Thyroid gland (tissue), 4 donors: ENCODE data around the gene TRIAP1. TPM values are rescaled to one million over a fixed set of nuclear protein-coding genes. Genes with fewer than 3 reads are reported as not detected.

ENCODE experiments used
- DNase-seq, 2 donors: peaks; one replicate each; pipeline ENCODE4 v3.0.0-alpha.2; 2019
- H3K27ac ChIP-seq, 3 donors: fragments of 200-600 bp; sonication (generic); 1 replicate in 2 of 3; 2 replicates in 1 of 3; pipeline ENCODE4 v1.5.1; 2016 to 2019; ENCODE audit warnings: mild to moderate bottlenecking in 1 of 3, moderate library complexity in 1 of 3
- H3K27me3 ChIP-seq: fragments of 200-600 bp; sonication (generic); one replicate; pipeline ENCODE4 v1.5.1; 2019
- H3K36me3 ChIP-seq, 2 donors: fragments of 200-600 bp; sonication (generic); one replicate each; pipeline ENCODE4 v1.5.1; 2016 to 2019
- H3K4me1 ChIP-seq, 2 donors: fragments of 200-600 bp; sonication (generic); one replicate each; pipeline ENCODE4 v1.5.1; 2017 to 2019
- H3K4me3 ChIP-seq, 3 donors: fragments of 200-600 bp; sonication (generic); replicated peaks in 1 of 3; 1 replicate in 2 of 3; 2 replicates in 1 of 3; pipeline ENCODE4 v1.5.1; 2016; ENCODE audit warnings: mild to moderate bottlenecking in 1 of 3
- H3K9me3 ChIP-seq: fragments of 200-600 bp; sonication (generic); one replicate; pipeline ENCODE4 v1.5.1; 2017
- CTCF ChIP-seq, 6 experiments: fragments of 200-600 bp in 3 of 6; fragments of 450-650 bp in 3 of 6; sonication (generic) in 3 of 6; IDR thresholded peaks; one replicate each; pipeline ENCODE4 v1.5.1; 2016 to 2019; ENCODE audit warnings: antibody characterized with exemption in 6 of 6, mild to moderate bottlenecking in 2 of 6, inconsistent platforms in 1 of 6, moderate library complexity in 1 of 6
- POLR2A ChIP-seq, 2 donors: fragments of 450-650 bp; IDR thresholded peaks; one replicate each; pipeline ENCODE4 v1.6.1; 2017; ENCODE audit warnings: antibody characterized with exemption in 2 of 2, mild to moderate bottlenecking in 2 of 2, moderate library complexity in 1 of 2
- WGBS, 2 donors: methylation state at CpG; one replicate each; pipeline ENCODE4 v1.1.5; 2017; 5-methylcytosine and 5-hydroxymethylcytosine counted together
- intact Hi-C: fragments of 100-400 bp; cut with DNase I; formaldehyde crosslinking; loops from one replicate; pipeline ENCODE4 v1.15.1; 2023
- total RNA-seq, 4 donors: library from RNA; depleted of rRNA; stranded (reverse); fragments of >200 nt; gene quantifications; one replicate each; pipeline ENCODE4 v1.2.3, GENCODE V29; 2016

TRIAP1 gene
- total RNA-seq, 4 donors from 2014 or later = 8.1 to 15.2 (median 12.2) TPM

- no peak for TF ChIP-seq POLR2A (IDR thresholded peaks at IDR 0.05)
- TF ChIP-seq CTCF (IDR thresholded peaks at IDR 0.05) = no peak
- H3K4me3 ChIP-seq = no peak overlapping the region
- H3K27ac ChIP-seq = no peak overlapping the region
Measured at GRCh38 chr12:120406553-120406952, 39.6 kb downstream of the TRIAP1 start.

GRCh38 chr12:120406069-120406468 lies 40.1 kb downstream of the TRIAP1 start:
- Histone ChIP-seq H3K27me3 (no peaks in the 10 kb centered on the region), H3K4me3 (no peak overlapping the region), H3K36me3 (no peaks in the 10 kb centered on the region), H3K27ac (no peak overlapping the region), H3K4me1 (no peaks in the 10 kb centered on the region), H3K9me3 (no peaks in the 10 kb centered on the region)
- 80 to 88% methylated on average over 3 of the region's 3 CpGs for WGBS, 2 donors
- DNase-seq = no peak
- TF ChIP-seq POLR2A (IDR thresholded peaks at IDR 0.05) = no peak
- no peak for TF ChIP-seq CTCF (IDR thresholded peaks at IDR 0.05)
- intact Hi-C loops = no loop called here

More at GRCh38 chr12:120406553-120406952, 39.6 kb downstream of the TRIAP1 start:
- WGBS, 2 donors = 94 to 95% methylated on average over 3 of the region's 3 CpGs
- H3K27me3 ChIP-seq = no peaks in the 10 kb centered on the region
- no peaks in the 10 kb centered on the region for H3K9me3 ChIP-seq
- H3K36me3 ChIP-seq = no peaks in the 10 kb centered on the region
- DNase-seq = no peak
- intact Hi-C loops = no loop called here
- H3K4me1 ChIP-seq = no peaks in the 10 kb centered on the region

- intact Hi-C loops = no loop called here
Measured at GRCh38 chr12:120404271-120404670, 41.9 kb downstream of the TRIAP1 start.

GRCh38 chr12:120403869-120404268 lies 42.3 kb downstream of the TRIAP1 start:
- Histone ChIP-seq H3K9me3 (no peaks in the 10 kb centered on the region), H3K4me3 (no peak overlapping the region), H3K4me1 (no peaks in the 10 kb centered on the region), H3K36me3 (no peaks in the 10 kb centered on the region), H3K27me3 (no peaks in the 10 kb centered on the region), H3K27ac (no peak overlapping the region)
- DNase-seq = no peak
- intact Hi-C loops = no loop called here
- TF ChIP-seq POLR2A (IDR thresholded peaks at IDR 0.05) = no peak
- no peak for TF ChIP-seq CTCF (IDR thresholded peaks at IDR 0.05)
- 83 to 85% methylated on average over 3 of the region's 3 CpGs for WGBS, 2 donors

More at GRCh38 chr12:120404271-120404670, 41.9 kb downstream of the TRIAP1 start:
- Histone ChIP-seq H3K27ac (no peak overlapping the region), H3K4me3 (no peak overlapping the region), H3K36me3 (no peaks in the 10 kb centered on the region), H3K9me3 (no peaks in the 10 kb centered on the region), H3K27me3 (no peaks in the 10 kb centered on the region), H3K4me1 (no peaks in the 10 kb centered on the region)
- DNase-seq = no peak
- TF ChIP-seq POLR2A (IDR thresholded peaks at IDR 0.05) (no peak), CTCF (IDR thresholded peaks at IDR 0.05) (no peak)
- whole genome bisulfite sequencing, 2 donors = 71 to 79% methylated on average over 1 of the region's 1 CpG

- DNase-seq = no peak
- Histone ChIP-seq H3K36me3 (no peaks in the 10 kb centered on the region), H3K4me1 (no peaks in the 10 kb centered on the region), H3K27ac (no peak overlapping the region), H3K9me3 (no peaks in the 10 kb centered on the region), H3K4me3 (no peak overlapping the region), H3K27me3 (no peaks in the 10 kb centered on the region)
- no peak for TF ChIP-seq CTCF (IDR thresholded peaks at IDR 0.05)
- TF ChIP-seq POLR2A (IDR thresholded peaks at IDR 0.05) = no peak
- WGBS, 2 donors = 26 to 30% methylated on average over 13 of the region's 13 CpGs
- intact Hi-C loops = no loop called here
Measured at GRCh38 chr12:120402217-120402616, 44.0 kb downstream of the TRIAP1 start.
